K562 (cell line): ENCODE data around the gene ARL2. TPM values are rescaled to one million over a fixed set of nuclear protein-coding genes. Genes with fewer than 3 reads are reported as not detected.
A peak's percentile ranks its signal among the peaks of the same experiment; 100 is the strongest.

ENCODE experiments used
- ARNT ChIP-seq, 2 experiments: fragments of 450-650 bp; IDR thresholded peaks; 2 replicates each; pipeline ENCODE4 v1.6.1; 2016; ENCODE audit warnings: mild to moderate bottlenecking in 1 of 2
- ATF4 ChIP-seq: fragments of 450-650 bp; formaldehyde crosslinking; IDR thresholded peaks from 2 replicates; pipeline ENCODE4 v1.4.0; 2022; ENCODE audit warnings: mild to moderate bottlenecking, moderate library complexity
- BRF2 ChIP-seq: IDR thresholded peaks from 3 replicates; pipeline ENCODE4 v1.6.1; 2011; ENCODE audit warnings: borderline replicate concordance, mild to moderate bottlenecking; ENCODE audit not compliant: insufficient read length, insufficient read depth
- CBFA2T2 ChIP-seq: fragments of 450-650 bp; conservative IDR thresholded peaks from 2 replicates; pipeline ENCODE4 v1.6.1; 2017; ENCODE audit warnings: mild to moderate bottlenecking
- CTCF ChIP-seq, 3 experiments: IDR thresholded peaks in 2 of 3; conservative IDR thresholded peaks in 1 of 3; 2 replicates each; pipeline ENCODE4 v1.5.1; 2011 to 2012; ENCODE audit warnings: low read length in 3 of 3, mild to moderate bottlenecking in 3 of 3, control low read depth in 2 of 3, improper control_type of control experiment in 1 of 3, inconsistent platforms in 1 of 3, low read depth in 1 of 3, mixed read lengths in 1 of 3, moderate library complexity in 1 of 3; ENCODE audit not compliant: insufficient read depth in 2 of 3
- FOS ChIP-seq: IDR thresholded peaks from 3 replicates; pipeline ENCODE4 v1.6.1; 2011; ENCODE audit not compliant: insufficient read length; ENCODE audit errors: extremely low read depth
- KLF1 ChIP-seq: fragments of 450-650 bp; IDR thresholded peaks from 2 replicates; pipeline ENCODE4 v1.6.1; 2016; ENCODE audit warnings: missing genetic modification characterization, missing compliant biosample characterization
- MIER1 ChIP-seq: fragments of 450-650 bp; IDR thresholded peaks from 2 replicates; pipeline ENCODE4 v1.6.1; 2016; ENCODE audit warnings: antibody characterized with exemption, mild to moderate bottlenecking, low read depth
- MITF ChIP-seq: IDR thresholded peaks from 2 replicates; pipeline ENCODE4 v1.6.1; 2014; ENCODE audit warnings: antibody characterized with exemption
- NCOA6 ChIP-seq: fragments of 450-650 bp; IDR thresholded peaks from 2 replicates; pipeline ENCODE4 v1.6.1; 2017; ENCODE audit warnings: mild to moderate bottlenecking
- PCBP2 ChIP-seq: fragments of 200-400 bp; formaldehyde crosslinking; IDR thresholded peaks from 2 replicates; pipeline ENCODE4 v1.6.1; 2018; ENCODE audit warnings: low read length, low read depth, mild to moderate bottlenecking, moderate library complexity; ENCODE audit not compliant: poor library complexity, severe bottlenecking
- POLR2A ChIP-seq: fragments of 450-650 bp; conservative IDR thresholded peaks from 2 replicates; pipeline ENCODE4 v1.6.1; 2016
- RAD51 ChIP-seq: fragments of 450-650 bp; IDR thresholded peaks from 2 replicates; pipeline ENCODE4 v1.7.1; 2016; ENCODE audit warnings: low read depth, mild to moderate bottlenecking, borderline replicate concordance
- SMAD4 ChIP-seq: fragments of 250-450 bp; sonication (Bioruptor Pico); conservative IDR thresholded peaks from 2 replicates; pipeline ENCODE4 v1.8.0; 2021; ENCODE audit warnings: inconsistent platforms, mild to moderate bottlenecking, moderate library complexity
- SMARCC2 ChIP-seq: fragments of 450-650 bp; IDR thresholded peaks from 2 replicates; pipeline ENCODE4 v1.6.1; 2017; ENCODE audit warnings: antibody characterized with exemption, moderate library complexity, mild to moderate bottlenecking, low read depth
- TAF9B ChIP-seq: fragments of 450-650 bp; IDR thresholded peaks from 2 replicates; pipeline ENCODE4 v1.6.1; 2018; ENCODE audit warnings: mild to moderate bottlenecking; ENCODE audit not compliant: partially characterized antibody
- TBP ChIP-seq: optimal IDR thresholded peaks from 2 replicates; pipeline ENCODE3; 2011; ENCODE audit warnings: low read depth, low read length, improper control_type of control experiment
- ZBTB26 ChIP-seq: fragments of 450-650 bp; formaldehyde crosslinking; IDR thresholded peaks from 2 replicates; pipeline ENCODE4 v1.4.0; 2022; ENCODE audit warnings: missing genetic modification characterization
- ZNF253 ChIP-seq: fragments of 250-450 bp; sonication (Bioruptor Pico); conservative IDR thresholded peaks from 2 replicates; pipeline ENCODE4 v1.6.1; 2021; ENCODE audit warnings: mild to moderate bottlenecking
- ZNF444 ChIP-seq: fragments of 250-450 bp; sonication (Bioruptor Pico); IDR thresholded peaks from 2 replicates; pipeline ENCODE4 v1.4.0; 2020; ENCODE audit warnings: mild to moderate bottlenecking, moderate library complexity
- polyA plus RNA-seq, 8 experiments: library from polyadenylated mRNA; depleted of rRNA in 4 of 8; stranded (reverse) in 5 of 8; unstranded in 3 of 8; fragments of >200 nt; fragmentation: Nextera tagmentation in 2 of 8; fragmentation: Illumina TruSeq in 1 of 8; extraction: Ambion mirVana in 2 of 8; extraction: Trizol in 1 of 8; gene quantifications; 2 replicates each; pipeline versions ENCODE4 v1.2.1 to v1.2.3, GENCODE V29; 2011 to 2014; ENCODE audit warnings: inconsistent platforms in 1 of 8, missing spikeins in 1 of 8
- total RNA-seq, 7 experiments: library from RNA; depleted of rRNA in 6 of 7; stranded (reverse); fragments of >200 nt in 6 of 7; fragmentation: Illumina TruSeq in 2 of 7; extraction: Trizol in 2 of 7; gene quantifications; 2 replicates each; pipeline versions ENCODE4 v1.2.1 to v1.2.3, GENCODE V29; 2011 to 2021; ENCODE audit warnings: low replicate concordance in 1 of 7

Gene ARL2
- total and polyA plus RNA-seq, 9 of the 15 experiments (the other 6 are each of a cell fraction or from before 2014, with no cell fraction given) = 5.7 to 154 (median 92.2) TPM

- TF ChIP-seq ZNF444 (CRISPR knock-in tag) (no peak), NCOA6 (no peak), ATF4 (CRISPR knock-in tag) (no peak), TAF9B (no peak), RAD51 (peak; percentile 45; the same call in 1 of the 2 replicates), PCBP2 (no peak), CTCF (IDR thresholded peaks at IDR 0.05 in 2 of 3, conservative IDR thresholded peaks at IDR 0.05 in 1 of 3; ENCODE audit: insufficient read depth in 2 of 3, low read depth in 1 of 3, low read length in 3 of 3) (peak; percentile 69 to 73 (median 72)), BRF2 (no peak), TBP (no peak), ZNF253 (CRISPR knock-in tag) (no peak), FOS (no peak), MIER1 (no peak), POLR2A (no peak), SMARCC2 (no peak), ZBTB26 (CRISPR knock-in tag) (peak; percentile 60; the same call in 1 of the 2 replicates), MITF (no peak), SMAD4 (CRISPR knock-in tag) (no peak), KLF1 (0 out of 2 replicates have a peak, but pooled peaks have one; percentile 9), ARNT (IDR thresholded peaks at IDR 0.05) (no peak), CBFA2T2 (no peak)
Measured at GRCh38 chr11:65060913-65061408, 47.0 kb downstream of the ARL2 start (continued).
